Measurements from ENCODE around the gene SLC35D2.

GRCh38 chr9:96320749-96321280 is 62.7 kb downstream of the SLC35D2 start:
- TF ChIP-seq POLR2A (IDR thresholded peaks at IDR 0.05) (no peak), CTCF (IDR thresholded peaks at IDR 0.05) (no peak), EP300 (IDR thresholded peaks at IDR 0.05) (no peak), POLR2AphosphoS5 (IDR thresholded peaks at IDR 0.05) (no peak)
